Stimulated activated CD4-positive, alpha-beta T cell treated with anti-CD3 and anti-CD28 coated beads, Interleukin-4, amount 100 ng/mL, for 4 hours (primary cell): ENCODE results near the gene LDLRAP1.

Source experiments
- DNase-seq, 2 experiments: peaks; one replicate each; pipeline ENCODE4 v3.0.0-alpha.2; 2020

LDLRAP1 gene

DNA sequence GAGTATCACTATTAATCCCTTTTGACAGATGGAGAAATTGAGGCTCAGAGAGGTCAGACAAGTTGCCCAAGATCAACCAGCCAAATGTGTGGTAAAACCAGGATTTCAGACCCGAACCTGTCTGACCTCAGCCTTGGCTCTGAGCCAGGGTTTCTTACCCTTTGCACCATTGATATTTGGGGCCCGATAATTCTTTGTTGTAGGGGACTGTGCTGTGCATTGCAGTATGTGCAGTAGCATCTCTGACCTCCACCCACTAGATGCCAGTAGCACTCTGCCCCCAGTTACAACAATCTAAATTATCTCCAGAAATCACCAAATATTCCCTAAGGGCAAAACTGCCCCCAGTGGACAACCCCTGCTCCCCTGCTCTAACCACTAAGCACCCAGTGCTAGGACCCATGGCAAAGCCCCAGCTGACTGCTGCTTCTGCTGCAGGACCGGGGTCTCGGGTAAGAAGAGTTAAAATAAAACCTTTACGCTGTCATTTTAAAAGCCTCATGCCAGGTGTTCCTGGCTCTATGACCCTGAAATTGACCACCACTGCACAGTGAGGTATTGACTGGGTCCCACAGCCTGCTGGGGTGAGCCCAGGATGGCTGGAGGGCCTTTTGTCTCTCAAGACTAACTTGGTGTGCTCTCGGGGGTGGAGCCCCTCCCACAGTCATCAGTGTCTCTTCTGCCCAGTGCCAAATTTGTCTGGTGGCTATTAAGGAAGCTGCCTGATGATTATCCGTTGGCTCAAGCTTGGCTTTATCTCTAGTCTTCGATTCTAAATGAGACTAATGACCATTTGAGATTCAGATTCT, 67.6 kb downstream of the LDLRAP1 start:
- no peak for DNase-seq

DNA sequence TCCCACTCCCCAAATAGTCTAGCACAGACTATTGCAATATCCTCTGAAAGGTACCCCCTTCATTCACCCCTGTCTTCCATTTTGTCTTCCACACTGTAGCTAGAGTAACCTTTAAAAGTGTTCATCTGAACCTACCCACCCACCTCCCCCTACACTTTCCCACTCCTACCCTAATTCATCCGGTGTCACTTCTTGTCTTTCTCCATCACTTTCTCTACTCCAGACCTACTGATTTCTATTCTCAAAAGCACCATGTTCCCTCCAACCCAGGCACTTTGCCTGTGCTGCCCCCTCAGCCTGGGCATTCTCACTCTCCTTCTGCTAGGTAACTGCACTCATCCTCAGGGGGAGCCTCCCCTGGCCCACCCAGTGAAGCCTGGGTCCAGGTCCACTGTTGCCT, 68.4 kb downstream of the LDLRAP1 start:
- no peak for DNase-seq

GRCh38 chr1:25612421-25612820, 69.0 kb downstream of the LDLRAP1 start:
- DNase-seq: no peak

- DNase-seq: no peak
Measured at GRCh38 chr1:25613091-25613490, 69.7 kb downstream of the LDLRAP1 start.

- DNase-seq: no peak
Measured at GRCh38 chr1:25614501-25615171, 71.2 kb downstream of the LDLRAP1 start.

- no peak for DNase-seq
Measured at GRCh38 chr1:25615172-25615541, 71.8 kb downstream of the LDLRAP1 start.

DNA sequence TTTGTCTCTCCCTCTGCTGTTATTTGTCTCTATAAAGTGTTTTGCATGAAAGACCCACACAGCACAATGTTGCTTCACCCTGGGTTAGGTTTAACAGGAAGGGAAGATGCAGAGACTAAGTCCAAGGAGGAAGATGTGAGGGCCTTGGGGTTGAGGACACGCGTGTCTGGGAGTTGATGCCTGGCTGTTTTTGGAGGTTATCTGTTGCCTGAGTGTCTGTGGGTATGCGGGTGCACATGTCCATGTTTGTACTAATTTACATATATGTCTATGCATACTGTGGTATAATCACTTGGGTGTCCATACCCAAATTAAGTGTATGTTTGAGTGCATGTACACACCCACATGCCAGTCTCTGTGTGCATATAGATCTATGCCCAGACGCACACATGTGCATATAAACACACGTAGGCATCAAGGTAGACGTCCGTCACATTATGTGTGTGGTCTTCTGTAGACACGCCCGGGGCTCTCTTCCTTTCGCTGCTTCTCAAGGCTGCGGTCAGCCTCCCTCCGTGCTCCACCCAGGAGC, 72.2 kb downstream of the LDLRAP1 start:
- no peak for DNase-seq

DNA sequence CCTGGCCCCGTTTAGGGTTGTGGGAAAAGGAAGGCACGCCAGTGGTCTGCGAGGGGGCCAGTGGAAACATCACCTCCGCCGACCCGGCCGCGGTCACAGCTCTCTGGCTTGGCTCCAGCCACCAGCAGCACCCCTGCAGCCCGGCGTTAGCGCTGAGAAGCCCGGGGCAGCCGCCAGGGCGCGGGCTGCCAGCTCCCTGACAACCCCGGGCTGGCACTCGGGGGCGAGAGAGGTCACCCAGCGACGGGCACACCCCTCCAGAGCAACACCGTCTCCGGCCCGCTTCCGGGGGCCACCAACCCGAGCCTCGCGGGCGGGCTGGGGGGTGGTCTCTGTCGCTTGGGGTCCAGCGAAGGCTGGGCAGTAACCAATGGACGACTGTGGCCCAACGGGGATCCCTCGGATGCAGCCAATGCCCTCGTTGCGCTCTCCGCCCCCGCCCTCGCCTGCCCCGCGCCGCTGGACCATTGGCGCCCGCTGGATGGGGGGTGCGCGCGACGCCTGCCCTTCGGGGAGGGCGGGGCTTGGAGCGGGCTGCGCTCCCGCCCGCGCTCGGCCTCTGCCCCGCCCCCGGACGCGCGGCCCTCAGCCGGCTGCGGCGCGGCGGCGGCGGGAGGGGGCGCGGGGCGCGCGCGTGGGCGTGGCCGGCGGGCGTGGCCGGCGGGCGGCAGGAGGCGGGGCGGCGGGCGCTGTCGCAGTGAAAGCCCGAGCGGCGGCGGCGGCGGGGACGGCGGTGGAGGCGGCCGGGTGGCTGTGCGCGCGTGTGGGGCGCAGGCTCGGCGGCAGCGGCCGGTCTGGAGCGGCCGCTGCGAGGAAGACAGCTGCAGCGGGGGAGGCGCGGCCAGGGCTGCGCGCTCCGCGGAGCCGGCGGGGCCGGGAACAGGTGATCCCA, 72.9 kb downstream of the LDLRAP1 start, which contains the start of gene MAN1C1:
MAN1C1 (plus strand) TSS at position 697 of the 892 bp plus-strand sequence. CDS start 1,007 bp downstream, outside the sequence.
- DNase-seq: peak; percentile 73 to 80

DNA sequence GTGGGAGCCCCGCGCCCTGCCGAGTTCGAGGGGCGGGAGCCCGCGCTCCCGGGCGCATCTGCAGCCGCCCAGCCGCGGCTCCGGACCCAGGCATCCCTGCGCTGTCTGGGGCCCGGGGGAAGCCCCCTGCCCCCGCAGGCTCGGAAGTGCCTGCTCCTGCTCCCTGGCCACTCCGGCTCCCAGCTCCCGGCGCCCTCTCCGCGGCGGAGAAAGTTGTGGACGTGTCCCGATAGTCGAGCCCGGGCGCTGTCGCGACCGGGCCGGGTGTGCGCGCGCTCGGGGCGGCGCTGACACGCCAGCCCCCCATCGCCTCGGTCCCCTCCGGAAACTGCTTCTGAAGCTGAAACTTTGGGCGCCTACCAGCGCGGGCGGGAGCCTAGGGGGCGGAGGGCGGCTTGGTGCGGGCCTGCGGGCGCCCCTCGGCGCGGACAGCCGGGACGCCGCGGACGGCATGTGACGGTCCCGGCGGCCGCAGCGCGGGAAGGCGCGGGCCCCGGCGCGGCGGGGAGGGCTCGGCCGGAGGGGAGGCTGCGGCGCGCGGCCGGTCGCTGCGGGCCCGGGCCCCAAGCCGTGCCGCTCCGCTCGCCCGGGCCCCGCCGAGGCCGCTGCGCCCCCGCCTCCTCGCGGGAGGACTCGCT, 73.7 kb downstream of the LDLRAP1 start:
- peak in 1 of 2 experiments; percentile 20 for DNase-seq

GRCh38 chr1:25617625-25618432, 74.4 kb downstream of the LDLRAP1 start:
- peak in 1 of 2 experiments; percentile 18 for DNase-seq

DNA sequence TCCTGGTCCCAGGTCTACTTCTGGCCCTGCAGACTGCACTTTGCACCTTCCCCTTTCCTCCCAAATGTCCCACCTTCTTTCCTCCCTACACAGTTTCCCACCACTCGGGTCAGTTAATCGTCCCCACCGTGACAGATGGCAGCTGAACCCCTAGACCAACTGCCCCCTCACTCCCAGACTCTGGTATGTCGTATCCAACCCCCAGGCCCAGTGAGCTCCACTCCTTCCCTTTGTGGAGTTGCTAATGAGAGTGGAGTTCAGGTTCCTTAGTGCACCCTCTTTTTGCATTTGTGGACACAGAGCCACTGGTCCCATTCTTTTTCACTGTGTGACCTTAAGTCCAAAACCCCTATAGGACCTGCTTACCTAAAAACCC, 75.0 kb downstream of the LDLRAP1 start:
- no peak for DNase-seq
